GM12878 (cell line): ENCODE data around the gene AFF1. TPM values are rescaled to one million over a fixed set of nuclear protein-coding genes. Genes with fewer than 3 reads are reported as not detected.

ENCODE experiments used
- BMI1 ChIP-seq: fragments of 450-650 bp; IDR thresholded peaks from 2 replicates; pipeline ENCODE4 v1.6.1; 2016; ENCODE audit warnings: mild to moderate bottlenecking, moderate library complexity, borderline replicate concordance
- ETV6 ChIP-seq, 2 experiments: fragments of 450-650 bp in 1 of 2; IDR thresholded peaks in 1 of 2; conservative IDR thresholded peaks in 1 of 2; 2 replicates each; pipeline ENCODE4 v1.6.1; 2014; ENCODE audit warnings: antibody characterized with exemption in 1 of 2, borderline replicate concordance in 1 of 2, low read depth in 1 of 2, mild to moderate bottlenecking in 1 of 2, moderate library complexity in 1 of 2
- HCFC1 ChIP-seq: fragments of 150-350 bp; IDR thresholded peaks from 2 replicates; pipeline ENCODE4 v1.6.1; 2014; ENCODE audit warnings: low read length
- IKZF1 ChIP-seq: fragments of 450-650 bp; conservative IDR thresholded peaks from 2 replicates; pipeline ENCODE4 v1.6.1; 2017; ENCODE audit warnings: antibody characterized with exemption, mild to moderate bottlenecking
- MEF2B ChIP-seq: fragments of 450-650 bp; IDR thresholded peaks from 2 replicates; pipeline ENCODE4 v1.6.1; 2018; ENCODE audit warnings: mild to moderate bottlenecking, moderate library complexity; ENCODE audit not compliant: partially characterized antibody, poor library complexity, severe bottlenecking
- NFIC ChIP-seq: IDR thresholded peaks from 2 replicates; pipeline ENCODE4 v1.6.1; 2012; ENCODE audit warnings: low read depth, mild to moderate bottlenecking, inconsistent platforms, low read length, moderate library complexity
- NFYA ChIP-seq: IDR thresholded peaks from 2 replicates; pipeline ENCODE4 v1.6.1; 2011; ENCODE audit warnings: low read depth, mild to moderate bottlenecking, low read length, improper control_type of control experiment, borderline replicate concordance
- POU2F2 ChIP-seq: IDR thresholded peaks from 3 replicates; pipeline ENCODE4 v1.6.1; 2011; ENCODE audit warnings: low read depth, mild to moderate bottlenecking, low read length, borderline replicate concordance
- SMAD1 ChIP-seq: fragments of 450-650 bp; IDR thresholded peaks from 2 replicates; pipeline ENCODE4 v1.6.1; 2018; ENCODE audit warnings: mild to moderate bottlenecking, low read depth; ENCODE audit not compliant: partially characterized antibody
- SMC3 ChIP-seq: IDR thresholded peaks from 2 replicates; pipeline ENCODE4 v1.6.1; 2011; ENCODE audit warnings: low read length, improper control_type of control experiment, borderline replicate concordance
- TCF12 ChIP-seq: IDR thresholded peaks from 2 replicates; pipeline ENCODE4 v1.6.1; 2011; ENCODE audit warnings: low read depth, mild to moderate bottlenecking, low read length
- ZNF217 ChIP-seq: fragments of 450-650 bp; IDR thresholded peaks from 2 replicates; pipeline ENCODE4 v1.6.1; 2017; ENCODE audit warnings: antibody characterized with exemption, mild to moderate bottlenecking
- ZNF687 ChIP-seq: fragments of 450-650 bp; IDR thresholded peaks from 2 replicates; pipeline ENCODE4 v1.6.1; 2017; ENCODE audit warnings: mild to moderate bottlenecking, moderate library complexity
- polyA plus RNA-seq, 11 experiments: library from polyadenylated mRNA; depleted of rRNA in 4 of 11; unstranded in 6 of 11; stranded (reverse) in 5 of 11; fragments of >200 nt; fragmentation: Nextera tagmentation in 4 of 11; fragmentation: Illumina TruSeq in 1 of 11; extraction: Ambion mirVana in 4 of 11; extraction: Trizol in 1 of 11; gene quantifications; 1 replicate in 1 of 11; 2 replicates in 10 of 11; pipeline versions ENCODE4 v1.2.1 to v1.2.3, GENCODE V29; 2011 to 2016; ENCODE audit warnings: inconsistent platforms in 2 of 11, missing spikeins in 2 of 11, low read depth in 1 of 11
- total RNA-seq, 4 experiments: library from RNA; depleted of rRNA in 3 of 4; stranded (reverse); fragments of >200 nt in 3 of 4; fragmentation: Illumina TruSeq in 1 of 4; extraction: Trizol in 1 of 4; gene quantifications; 2 replicates each; pipeline versions ENCODE4 v1.2.1 to v1.2.3, GENCODE V29; 2013 to 2021
- TF ChIP-seq, protein P1 (sequence below), 3 experiments: IDR thresholded peaks in 2 of 3; conservative IDR thresholded peaks in 1 of 3; 2 replicates each; pipeline ENCODE4 v1.5.1; 2011; ENCODE audit warnings: low read depth in 3 of 3, low read length in 3 of 3, mild to moderate bottlenecking in 3 of 3, control low read depth in 2 of 3, moderate library complexity in 2 of 3, inconsistent platforms in 1 of 3, mixed read lengths in 1 of 3; ENCODE audit not compliant: control insufficient read depth in 2 of 3, insufficient read depth in 1 of 3; ENCODE audit errors: extremely low read depth in 1 of 3
- TF ChIP-seq, protein P2 (sequence below): fragments of 450-650 bp; IDR thresholded peaks from 2 replicates; pipeline ENCODE4 v1.6.1; 2016; ENCODE audit warnings: mild to moderate bottlenecking

AFF1 gene
- total and polyA plus RNA-seq, 10 of the 15 experiments (the other 5 are each of a cell fraction or from before 2014, with no cell fraction given) = 3.5 to 56.1 (median 21.5) TPM

GRCh38 chr4:87005690-87006425, 71.0 kb downstream of the AFF1 start (continued):
- TF ChIP-seq ZNF687 = peak; percentile 65; the same call in 1 of the 2 replicates
- TF ChIP-seq ZNF217 = 0 out of 2 replicates have a peak, but pooled peaks have one; percentile 39
- TF ChIP-seq POU2F2 = peak; percentile 67; the same call in 1 of the 3 replicates
- TF ChIP-seq MEF2B = peak; percentile 44
- no peak for TF ChIP-seq SMAD1
- 0 out of 2 replicates have a peak, but pooled peaks have one; percentile 31 for TF ChIP-seq BMI1
- TF ChIP-seq NFIC = peak; percentile 57; the same call in 1 of the 2 replicates
- no peak; the same call in 1 of the 2 replicates for TF ChIP-seq SMC3
- TF ChIP-seq HCFC1 = no peak
- TF ChIP-seq, protein P1, sequence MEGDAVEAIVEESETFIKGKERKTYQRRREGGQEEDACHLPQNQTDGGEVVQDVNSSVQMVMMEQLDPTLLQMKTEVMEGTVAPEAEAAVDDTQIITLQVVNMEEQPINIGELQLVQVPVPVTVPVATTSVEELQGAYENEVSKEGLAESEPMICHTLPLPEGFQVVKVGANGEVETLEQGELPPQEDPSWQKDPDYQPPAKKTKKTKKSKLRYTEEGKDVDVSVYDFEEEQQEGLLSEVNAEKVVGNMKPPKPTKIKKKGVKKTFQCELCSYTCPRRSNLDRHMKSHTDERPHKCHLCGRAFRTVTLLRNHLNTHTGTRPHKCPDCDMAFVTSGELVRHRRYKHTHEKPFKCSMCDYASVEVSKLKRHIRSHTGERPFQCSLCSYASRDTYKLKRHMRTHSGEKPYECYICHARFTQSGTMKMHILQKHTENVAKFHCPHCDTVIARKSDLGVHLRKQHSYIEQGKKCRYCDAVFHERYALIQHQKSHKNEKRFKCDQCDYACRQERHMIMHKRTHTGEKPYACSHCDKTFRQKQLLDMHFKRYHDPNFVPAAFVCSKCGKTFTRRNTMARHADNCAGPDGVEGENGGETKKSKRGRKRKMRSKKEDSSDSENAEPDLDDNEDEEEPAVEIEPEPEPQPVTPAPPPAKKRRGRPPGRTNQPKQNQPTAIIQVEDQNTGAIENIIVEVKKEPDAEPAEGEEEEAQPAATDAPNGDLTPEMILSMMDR (IDR thresholded peaks at IDR 0.05 in 2 of 3, conservative IDR thresholded peaks at IDR 0.05 in 1 of 3; ENCODE audit: control insufficient read depth in 2 of 3, extremely low read depth in 1 of 3, insufficient read depth in 1 of 3, low read depth in 3 of 3, low read length in 3 of 3) = no peak
- peak in 1 of 2 experiments; percentile 48; a peak in 1 of 4 replicates for TF ChIP-seq ETV6 (conservative IDR thresholded peaks at IDR 0.05 in 1 of 2, IDR thresholded peaks at IDR 0.05 in 1 of 2; ENCODE audit: borderline replicate concordance in 1 of 2, low read depth in 1 of 2)
- TF ChIP-seq IKZF1 = peak; percentile 44
- TF ChIP-seq, protein P2, sequence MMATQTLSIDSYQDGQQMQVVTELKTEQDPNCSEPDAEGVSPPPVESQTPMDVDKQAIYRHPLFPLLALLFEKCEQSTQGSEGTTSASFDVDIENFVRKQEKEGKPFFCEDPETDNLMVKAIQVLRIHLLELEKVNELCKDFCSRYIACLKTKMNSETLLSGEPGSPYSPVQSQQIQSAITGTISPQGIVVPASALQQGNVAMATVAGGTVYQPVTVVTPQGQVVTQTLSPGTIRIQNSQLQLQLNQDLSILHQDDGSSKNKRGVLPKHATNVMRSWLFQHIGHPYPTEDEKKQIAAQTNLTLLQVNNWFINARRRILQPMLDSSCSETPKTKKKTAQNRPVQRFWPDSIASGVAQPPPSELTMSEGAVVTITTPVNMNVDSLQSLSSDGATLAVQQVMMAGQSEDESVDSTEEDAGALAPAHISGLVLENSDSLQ = peak; percentile 37
- TF ChIP-seq NFYA = no peak
- no peak for TF ChIP-seq TCF12
